GM21786 (cell line): ENCODE data around the gene ADD1.

Source experiments
- ATAC-seq: cut with Tn5 transposase; IDR thresholded peaks from one replicate; pipeline ENCODE4 v1.9.1; 2021; ENCODE audit not compliant: unreplicated experiment

ADD1 gene

GRCh38 chr4:2858451-2859217, 15.0 kb downstream of the ADD1 start:
- ATAC-seq: no peak

DNA sequence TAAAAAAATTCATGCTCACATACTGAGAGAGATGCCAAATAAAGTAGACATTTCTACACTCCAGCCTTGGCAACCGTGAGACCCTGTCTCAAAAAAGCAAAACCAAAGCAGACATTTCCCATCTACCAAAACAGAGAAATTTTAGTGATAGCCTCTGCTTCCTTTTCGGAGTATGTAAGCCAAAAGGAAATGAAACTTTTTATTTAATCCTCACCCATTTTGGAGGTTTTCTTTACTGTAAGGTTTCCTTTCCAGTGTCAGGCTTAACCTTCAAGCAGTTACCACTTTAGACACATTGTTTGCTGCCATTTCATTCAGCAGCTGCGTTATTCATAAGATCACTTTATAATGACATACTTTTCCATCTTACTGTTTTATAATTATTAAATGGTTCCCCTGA, 15.9 kb downstream of the ADD1 start:
- ATAC-seq: no peak

DNA sequence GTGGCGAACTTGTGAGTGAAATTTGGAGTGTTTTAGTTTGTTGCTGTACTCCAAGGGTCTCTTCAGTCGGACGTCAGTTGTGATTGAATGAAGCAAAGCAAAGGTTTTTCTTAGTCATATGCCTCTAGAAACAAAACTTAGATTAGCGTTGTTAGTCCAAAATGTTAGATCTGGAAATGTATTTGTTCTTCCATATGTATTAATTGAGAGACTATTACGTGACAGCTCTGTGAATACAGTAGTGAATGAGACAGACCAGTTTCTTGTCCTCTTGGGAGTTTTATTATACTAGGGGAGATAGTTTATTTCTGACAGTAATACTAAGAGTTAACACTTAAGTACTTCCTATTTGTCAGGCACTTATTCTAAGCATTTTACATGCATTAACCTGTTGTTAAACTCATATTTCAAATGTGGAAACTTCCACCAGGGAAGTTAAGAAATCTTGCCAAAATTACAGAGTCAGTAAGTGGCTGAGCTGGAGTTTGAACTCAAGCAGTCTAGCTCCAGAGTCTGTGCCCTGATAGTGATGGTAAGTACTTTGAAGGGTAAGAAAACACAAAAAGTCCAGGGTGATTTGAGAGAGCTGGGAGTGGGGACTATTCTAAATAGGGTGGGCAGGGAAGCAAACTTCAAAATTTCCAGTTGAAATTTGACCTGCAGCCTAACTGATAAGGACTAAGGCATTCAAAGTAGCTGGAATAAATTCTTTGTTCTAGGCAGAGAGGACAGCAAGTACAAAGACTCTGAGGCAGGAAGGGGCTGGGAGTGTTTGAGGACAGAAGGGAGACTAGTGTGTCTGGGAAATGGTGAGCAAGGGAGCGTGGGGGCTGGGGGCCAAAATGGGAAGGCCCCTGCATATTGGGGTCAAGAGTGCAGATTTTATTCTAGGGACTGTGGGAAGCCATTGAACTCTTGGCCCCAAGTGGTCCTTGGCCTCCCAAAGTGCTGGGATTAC, 17.0 kb downstream of the ADD1 start:
- no peak for ATAC-seq

DNA sequence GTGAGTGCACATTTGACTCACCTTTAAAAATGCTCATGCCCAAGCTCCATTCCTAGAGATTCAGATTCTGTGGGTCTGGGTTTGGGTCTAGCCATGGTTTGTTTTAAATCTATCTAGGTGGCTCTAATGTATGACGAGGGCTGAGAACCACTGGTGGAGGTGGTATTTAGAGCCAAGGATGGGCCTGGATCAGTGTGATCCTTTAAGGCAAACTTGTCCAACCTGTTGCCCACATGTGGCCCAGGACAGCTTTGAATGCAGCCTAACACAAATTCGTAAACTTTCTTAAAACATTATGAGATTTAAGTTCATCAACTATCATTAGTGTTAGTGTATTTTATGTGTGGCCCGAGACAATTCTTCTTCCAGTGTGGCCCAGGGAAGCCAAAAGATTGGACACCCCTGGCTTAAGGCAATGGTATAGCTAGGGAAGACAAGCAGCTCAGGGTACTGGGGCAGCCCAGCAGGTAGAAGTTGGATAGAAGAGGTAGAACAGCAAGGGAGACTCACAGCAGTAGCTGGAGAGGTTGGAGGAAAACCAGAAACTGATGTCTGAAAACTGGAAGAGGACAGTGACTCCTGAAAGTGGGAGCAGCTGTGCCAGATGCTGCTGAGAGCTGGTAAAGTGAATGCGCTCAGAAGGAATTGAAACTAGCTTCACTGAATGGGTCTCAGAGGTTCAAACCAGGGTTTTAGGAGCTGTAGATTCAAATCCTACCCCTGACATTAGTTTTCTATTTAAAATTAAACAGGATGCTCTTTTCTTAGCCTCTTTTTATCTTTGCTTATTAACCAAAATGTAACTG, 18.2 kb downstream of the ADD1 start:
- no peak for ATAC-seq

DNA sequence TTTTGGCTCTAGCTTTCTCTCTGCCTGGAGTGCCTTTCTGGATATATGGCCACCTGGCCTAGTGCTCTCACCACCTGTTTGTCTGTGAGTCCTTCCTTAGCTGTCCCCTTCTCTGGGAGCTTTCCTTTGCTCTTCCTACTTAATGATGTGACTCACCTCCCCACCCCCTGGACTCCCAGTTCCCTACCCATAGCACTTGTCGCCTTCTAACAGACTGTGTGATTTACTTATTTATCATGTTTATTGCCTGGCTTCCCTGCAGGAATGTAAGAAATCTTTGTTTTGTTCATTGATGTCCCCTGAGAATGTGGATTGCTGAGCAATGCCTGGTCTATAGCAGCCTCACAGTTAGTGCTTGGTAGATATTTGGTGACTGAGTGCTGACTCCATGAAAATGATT, 18.9 kb downstream of the ADD1 start:
- no peak for ATAC-seq

GRCh38 chr4:2863649-2864048, 20.0 kb downstream of the ADD1 start:
- ATAC-seq: no peak

DNA sequence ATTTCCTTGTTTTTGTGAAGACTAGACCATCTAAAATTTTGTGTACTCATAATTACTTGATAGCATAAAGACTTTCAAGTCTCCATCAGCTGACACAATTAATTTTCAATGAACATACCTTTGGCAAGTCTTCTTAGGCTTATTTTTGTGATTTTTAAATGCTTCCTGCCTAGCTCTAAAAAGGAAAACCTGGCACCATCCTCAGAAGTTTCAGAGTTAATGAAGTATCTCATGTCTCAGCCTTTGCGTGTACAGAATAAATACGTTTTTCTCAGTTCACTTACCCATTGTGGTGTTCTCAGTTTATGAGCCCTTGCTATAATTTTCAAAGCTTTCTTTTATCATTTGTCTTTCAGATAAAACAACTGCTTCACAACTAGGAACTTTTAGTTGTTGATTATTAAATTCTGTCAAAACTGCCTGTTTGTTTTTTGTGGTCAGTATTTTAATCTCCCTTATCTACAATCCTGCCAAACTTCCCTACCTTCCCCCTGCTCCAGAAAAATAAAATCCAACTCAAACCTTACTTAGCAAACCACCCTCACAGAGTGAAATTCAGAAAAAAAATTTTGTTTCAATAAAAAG, 21.6 kb downstream of the ADD1 start:
- ATAC-seq: no peak

DNA sequence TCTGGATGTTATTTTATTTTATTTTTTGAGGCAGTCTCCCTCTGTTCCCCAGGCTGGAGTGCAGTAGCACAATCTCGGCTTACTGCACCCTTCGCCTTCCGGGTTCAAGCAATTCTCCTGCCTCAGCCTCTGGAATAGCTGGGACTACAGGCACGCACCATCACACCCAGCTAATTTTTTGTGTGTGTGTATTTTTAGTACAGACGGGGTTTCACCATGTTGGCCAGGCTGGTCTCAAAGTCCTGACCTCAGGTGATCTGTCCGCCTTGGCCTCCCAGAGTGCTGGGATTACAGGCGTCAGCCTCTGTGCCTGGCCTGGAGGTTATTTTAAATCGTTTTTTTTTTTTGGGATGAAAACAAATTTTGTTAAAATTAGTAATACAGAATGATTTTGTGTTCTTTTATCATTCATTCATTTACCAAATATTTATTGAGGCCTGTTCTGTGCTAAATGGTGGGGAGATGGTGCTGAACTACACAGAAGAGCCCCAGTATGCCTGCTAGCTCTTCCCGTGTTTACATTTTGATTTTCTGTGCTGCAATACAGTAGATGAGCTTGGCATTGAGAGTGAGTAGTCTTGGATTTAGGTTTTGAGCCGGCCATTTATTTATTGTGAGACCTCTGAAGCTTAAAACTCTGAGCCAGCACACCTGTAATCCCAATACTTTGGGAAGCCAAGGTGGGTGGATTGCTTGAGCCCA, 22.7 kb downstream of the ADD1 start:
- ATAC-seq: no peak

DNA sequence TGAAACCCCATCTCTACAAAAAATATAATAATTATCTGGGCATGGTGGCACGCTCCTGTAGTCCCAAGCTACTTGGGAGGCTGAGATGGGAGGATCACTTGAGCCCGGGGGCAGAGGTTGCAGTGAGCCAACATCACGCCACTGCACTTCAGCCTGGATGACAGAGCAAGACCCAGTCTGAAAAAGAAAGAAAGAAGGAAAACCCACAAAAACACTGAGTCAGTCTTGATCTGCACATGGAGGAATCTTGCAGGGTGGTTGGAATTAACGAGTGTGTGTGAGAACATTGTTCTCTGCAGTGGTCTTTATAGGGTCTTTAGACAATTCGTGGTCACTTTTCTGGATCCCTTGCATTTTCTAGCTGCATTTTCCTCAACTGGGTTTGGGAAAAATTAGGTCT, 23.2 kb downstream of the ADD1 start:
- ATAC-seq: no peak

GRCh38 chr4:2867758-2868491, 24.3 kb downstream of the ADD1 start:
- ATAC-seq: no peak

GRCh38 chr4:2868877-2869487, 25.3 kb downstream of the ADD1 start:
- no peak for ATAC-seq

DNA sequence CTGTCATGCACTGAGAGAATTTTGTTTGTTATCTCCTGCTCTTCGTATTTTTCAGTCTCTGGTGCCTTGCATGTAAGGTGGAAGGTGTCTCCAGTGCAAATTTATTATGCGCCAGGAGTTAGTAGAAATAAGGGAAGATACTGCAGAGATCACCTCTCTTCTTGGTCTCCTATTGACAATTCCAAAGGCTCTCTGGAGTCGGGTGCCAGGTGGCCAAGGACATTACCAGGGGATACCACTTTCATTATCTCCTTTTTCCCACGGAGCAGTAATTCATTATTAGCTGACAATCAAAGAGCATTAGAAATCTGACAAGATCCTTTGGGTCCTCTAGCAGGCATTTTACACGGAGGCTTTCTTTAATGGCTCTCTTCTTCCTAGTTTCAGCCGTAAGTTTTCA, 26.0 kb downstream of the ADD1 start:
- ATAC-seq: no peak

DNA sequence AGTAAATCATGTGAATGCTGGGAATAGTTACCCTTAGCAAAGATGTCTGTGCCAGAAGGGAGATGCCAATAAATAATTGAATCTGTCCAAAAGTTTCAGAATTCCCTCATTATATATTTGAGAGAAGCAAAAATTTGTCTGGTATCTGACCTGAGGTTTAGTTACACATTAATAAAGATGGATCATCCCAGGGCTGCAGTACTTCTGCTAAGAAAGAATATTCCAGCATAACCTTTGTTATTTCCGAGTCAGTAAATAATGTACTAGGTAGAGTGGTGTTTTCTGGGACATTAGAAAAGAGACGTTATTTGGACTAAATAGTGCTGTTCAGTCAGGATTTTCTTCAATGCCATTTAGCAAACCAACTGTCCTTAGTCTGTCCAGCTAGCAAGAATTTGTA, 26.4 kb downstream of the ADD1 start:
- no peak for ATAC-seq

DNA sequence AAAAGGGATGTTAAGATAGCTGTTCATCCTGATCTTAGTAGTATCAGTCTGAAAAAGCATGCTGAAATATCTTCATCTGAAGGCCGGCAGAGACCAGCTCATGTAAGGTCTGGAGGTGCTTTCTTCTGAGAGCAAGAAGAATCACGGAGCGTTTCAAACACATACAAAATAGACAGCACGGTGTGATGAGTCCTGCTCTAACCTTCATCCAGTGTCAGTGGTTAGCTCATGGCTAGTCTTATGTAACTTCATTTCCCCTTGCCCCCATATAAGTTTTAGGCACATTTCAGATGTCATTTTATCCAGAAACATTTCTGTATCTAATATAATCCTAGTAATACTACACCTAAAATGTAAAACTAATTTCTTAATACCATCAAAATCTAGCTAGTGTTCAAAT, 27.8 kb downstream of the ADD1 start:
- no peak for ATAC-seq

DNA sequence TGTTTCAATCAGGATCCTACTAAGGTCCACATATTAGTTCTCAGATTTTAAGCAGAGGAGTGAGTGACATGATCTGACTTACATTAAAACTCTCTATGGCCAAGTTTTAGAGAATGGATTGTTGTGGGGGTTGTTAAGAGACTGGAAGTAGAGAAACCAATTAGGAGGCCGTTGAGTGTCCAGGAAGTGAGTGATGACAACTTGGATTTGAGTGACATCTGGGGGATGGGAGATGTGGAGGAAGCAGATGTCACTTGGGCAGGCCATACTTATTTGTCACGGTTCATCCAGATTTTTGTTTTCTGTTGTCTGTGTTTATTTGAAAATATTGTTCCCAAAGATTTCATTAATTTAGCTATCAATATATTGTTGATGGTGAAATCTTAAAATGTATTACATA, 28.3 kb downstream of the ADD1 start:
- no peak for ATAC-seq

DNA sequence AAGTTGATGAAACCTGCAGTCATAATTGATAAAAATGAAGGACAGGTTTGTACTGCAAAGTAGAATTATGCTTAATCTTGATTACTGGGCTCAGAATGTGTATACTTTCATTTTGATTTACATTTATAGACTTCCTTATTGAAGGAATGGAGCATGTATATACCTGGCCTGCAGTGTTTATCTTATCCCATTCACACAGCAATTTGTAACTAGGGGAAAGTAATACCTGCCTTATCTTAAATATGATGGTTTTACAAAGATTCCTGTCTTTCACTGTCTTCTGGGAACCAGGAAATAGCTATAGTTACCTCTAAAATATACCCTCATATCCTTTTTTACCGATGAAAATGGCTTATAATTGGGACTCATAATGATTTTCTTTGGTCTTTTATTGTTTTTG, 29.7 kb downstream of the ADD1 start:
- ATAC-seq: no peak

DNA sequence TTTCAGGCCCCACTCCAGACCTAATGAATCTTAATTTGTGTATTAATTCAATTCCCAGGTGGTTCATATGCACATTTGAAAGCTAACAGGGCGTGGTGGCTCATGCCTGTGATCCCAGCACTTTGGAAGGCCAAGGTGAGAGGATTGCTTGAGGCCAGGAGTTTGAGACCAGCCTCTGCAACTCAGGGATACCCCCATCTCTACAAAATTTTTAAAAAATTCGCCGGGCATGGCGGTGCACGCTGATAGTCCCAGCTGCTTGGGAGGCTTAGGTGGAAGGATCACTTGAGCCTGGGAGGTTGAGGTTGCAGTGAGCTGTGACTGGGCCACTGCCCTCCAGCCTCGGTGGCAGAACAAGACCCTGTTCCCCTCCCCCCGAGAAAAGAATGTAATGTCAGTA, 31.2 kb downstream of the ADD1 start:
- ATAC-seq: no peak

DNA sequence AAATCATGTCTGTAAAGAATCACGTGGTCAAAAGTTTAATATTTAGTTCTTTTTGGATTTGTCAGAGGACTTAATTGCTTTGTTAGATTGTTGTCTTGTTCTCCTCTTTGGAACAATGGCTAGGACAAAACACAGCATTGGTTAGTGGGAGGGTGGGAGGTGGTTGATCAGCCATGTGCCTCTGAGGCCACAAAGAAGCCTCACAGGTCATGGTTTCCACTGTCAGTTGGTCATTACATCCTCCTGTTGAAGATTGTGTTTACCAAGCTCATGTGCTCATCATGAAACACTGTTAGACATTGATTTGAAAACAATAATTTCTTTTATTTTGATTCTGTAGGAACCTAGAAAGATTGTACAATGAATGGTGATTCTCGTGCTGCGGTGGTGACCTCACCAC, 31.9 kb downstream of the ADD1 start:
- no peak for ATAC-seq

DNA sequence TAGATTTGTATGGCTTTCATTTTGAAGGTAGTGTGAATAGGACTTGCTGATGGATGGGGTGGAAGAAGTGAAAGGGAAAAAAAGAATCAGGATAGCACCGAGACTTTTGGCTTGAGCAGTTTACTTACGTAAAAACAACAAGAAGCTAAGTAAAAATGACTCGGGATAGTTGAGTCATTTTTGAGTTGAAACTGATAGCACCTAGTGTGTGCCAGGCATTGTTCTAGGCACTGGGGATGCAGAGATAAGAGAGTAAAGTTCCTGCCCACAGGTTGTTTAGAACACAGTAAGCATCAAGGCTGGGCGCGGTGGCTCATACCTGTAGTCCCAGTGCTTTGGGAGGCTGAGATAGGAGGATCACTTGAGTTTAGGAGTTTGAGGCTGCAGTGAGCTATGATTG, 34.7 kb downstream of the ADD1 start:
- ATAC-seq: no peak
